Testis (tissue), 3 donors: ENCODE results near the gene AKAP6. TPM values are rescaled to one million over a fixed set of nuclear protein-coding genes. Genes with fewer than 3 reads are reported as not detected.

Source experiments
- DNase-seq: peaks from one replicate; pipeline ENCODE4 v3.0.0-alpha.2; 2019
- H3K27ac ChIP-seq, 2 donors: fragments of 200-600 bp; sonication (generic); one replicate each; pipeline ENCODE4 v1.5.1; 2019
- H3K27me3 ChIP-seq: fragments of 200-600 bp; sonication (generic); one replicate; pipeline ENCODE4 v1.5.1; 2019
- H3K36me3 ChIP-seq: fragments of 200-600 bp; sonication (generic); one replicate; pipeline ENCODE4 v1.5.1; 2017; ENCODE audit warnings: low read depth; ENCODE audit errors: missing control alignments
- H3K4me1 ChIP-seq: fragments of 200-600 bp; sonication (generic); one replicate; pipeline ENCODE4 v1.5.1; 2019
- H3K4me3 ChIP-seq, 2 donors: fragments of 200-600 bp; sonication (generic); one replicate each; pipeline ENCODE4 v1.5.1; 2017 to 2019
- H3K9me3 ChIP-seq: fragments of 200-600 bp; sonication (generic); one replicate; pipeline ENCODE4 v1.5.1; 2017
- CTCF ChIP-seq, 3 experiments: fragments of 450-650 bp in 2 of 3; fragments of 200-600 bp in 1 of 3; sonication (generic) in 1 of 3; IDR thresholded peaks; one replicate each; pipeline ENCODE4 v1.5.1; 2016 to 2019; ENCODE audit warnings: antibody characterized with exemption in 3 of 3, mild to moderate bottlenecking in 2 of 3, moderate library complexity in 1 of 3
- POLR2A ChIP-seq: fragments of 450-650 bp; IDR thresholded peaks from one replicate; pipeline ENCODE4 v1.6.1; 2017; ENCODE audit warnings: antibody characterized with exemption, mild to moderate bottlenecking, moderate library complexity
- whole genome bisulfite sequencing, 2 donors: methylation state at CpG; one replicate each; pipeline ENCODE4 v1.1.5; 2018; 5-methylcytosine and 5-hydroxymethylcytosine counted together
- intact Hi-C: fragments of 100-400 bp; cut with DNase I; formaldehyde crosslinking; loops from one replicate; pipeline ENCODE4 v1.15.1; 2023; ENCODE audit warnings: low total_unique reads
- polyA plus RNA-seq: library from polyadenylated mRNA; stranded (reverse); fragments of 350-450 nt; fragmentation: Illumina TruSeq; extraction: RNeasy Lipid Tissue Mini Kit (QIAGEN cat#74804); gene quantifications from one replicate; pipeline ENCODE4 v1.2.3, GENCODE V29; 2014; ENCODE audit warnings: low read depth, low replicate concordance; ENCODE audit not compliant: insufficient read depth
- total RNA-seq, 2 donors: library from RNA; depleted of rRNA; stranded (reverse); fragments of >200 nt; gene quantifications; one replicate each; pipeline ENCODE4 v1.2.3, GENCODE V29; 2016

AKAP6 gene
- total and polyA plus RNA-seq, 3 donors from 2014 or later: 26.6 to 30.9 (median 30.9) TPM

- H3K36me3 ChIP-seq: no peaks in the 10 kb centered on the region
- no peaks in the 10 kb centered on the region for H3K9me3 ChIP-seq
- no peak for DNase-seq
- no peak for TF ChIP-seq CTCF (IDR thresholded peaks at IDR 0.05)
- no peak for TF ChIP-seq POLR2A
- H3K4me1 ChIP-seq: no peaks in the 10 kb centered on the region
- intact Hi-C loops: no loop called here
- no peak overlapping the region for H3K4me3 ChIP-seq
- no peak overlapping the region for H3K27ac ChIP-seq
- H3K27me3 ChIP-seq: no peaks in the 10 kb centered on the region
- 91 to 100% methylated on average over 1 of the region's 1 CpG for WGBS, 2 donors
Measured at GRCh38 chr14:32763673-32764072, 434.6 kb downstream of the AKAP6 start.

DNA sequence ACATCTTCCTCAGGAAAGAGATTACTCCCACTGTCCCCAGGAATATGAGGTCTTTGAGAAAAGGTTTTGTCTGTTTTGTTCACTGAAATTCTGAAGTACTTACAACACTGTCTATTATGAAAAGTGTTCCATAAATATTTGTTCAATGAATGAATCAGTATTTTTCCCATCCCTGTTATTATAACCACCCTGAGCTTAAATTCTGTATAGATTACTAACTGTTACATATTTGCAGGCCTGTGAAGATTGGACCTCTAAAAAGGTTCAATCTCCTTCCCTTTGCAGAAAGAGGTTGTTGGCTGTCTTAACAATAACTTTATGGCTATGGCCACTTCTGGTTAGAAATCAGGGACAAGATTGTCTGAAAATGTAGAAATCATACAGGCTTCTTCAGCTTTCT lies 435.0 kb downstream of the AKAP6 start:
- Histone ChIP-seq H3K4me3 (no peak overlapping the region), H3K9me3 (no peaks in the 10 kb centered on the region), H3K4me1 (no peaks in the 10 kb centered on the region), H3K36me3 (no peaks in the 10 kb centered on the region), H3K27me3 (no peaks in the 10 kb centered on the region), H3K27ac (no peak overlapping the region)
- intact Hi-C loops: no loop called here
- no peak for DNase-seq
- TF ChIP-seq POLR2A: no peak
- no peak for TF ChIP-seq CTCF (IDR thresholded peaks at IDR 0.05)

GRCh38 chr14:32770422-32770821 lies 441.3 kb downstream of the AKAP6 start:
- no peaks in the 10 kb centered on the region for H3K36me3 ChIP-seq
- H3K9me3 ChIP-seq: no peaks in the 10 kb centered on the region
- TF ChIP-seq CTCF (IDR thresholded peaks at IDR 0.05) (no peak), POLR2A (no peak)
- no peak for DNase-seq
- intact Hi-C loops: no loop called here
- no peak overlapping the region for H3K27ac ChIP-seq
- no peaks in the 10 kb centered on the region for H3K4me1 ChIP-seq
- no peaks in the 10 kb centered on the region for H3K27me3 ChIP-seq
- H3K4me3 ChIP-seq: no peak overlapping the region

GRCh38 chr14:32774214-32774613 lies 445.1 kb downstream of the AKAP6 start:
- 64 to 65% methylated on average over 2 of the region's 2 CpGs for WGBS, 2 donors
- intact Hi-C loops: no loop called here
- no peaks in the 10 kb centered on the region for H3K36me3 ChIP-seq
- no peak overlapping the region for H3K4me3 ChIP-seq
- no peaks in the 10 kb centered on the region for H3K27me3 ChIP-seq
- TF ChIP-seq POLR2A (no peak), CTCF (IDR thresholded peaks at IDR 0.05) (no peak)
- no peaks in the 10 kb centered on the region for H3K4me1 ChIP-seq
- no peaks in the 10 kb centered on the region for H3K9me3 ChIP-seq
- DNase-seq: no peak
- H3K27ac ChIP-seq: no peak overlapping the region

- Histone ChIP-seq H3K27me3 (no peaks in the 10 kb centered on the region), H3K9me3 (no peaks in the 10 kb centered on the region), H3K36me3 (no peaks in the 10 kb centered on the region), H3K4me1 (no peaks in the 10 kb centered on the region), H3K27ac (no peak overlapping the region), H3K4me3 (no peak overlapping the region)
- DNase-seq: no peak
- TF ChIP-seq CTCF (IDR thresholded peaks at IDR 0.05) (no peak), POLR2A (no peak)
- intact Hi-C loops: no loop called here
- WGBS, 2 donors: 88 to 92% methylated on average over 1 of the region's 1 CpG
Measured at GRCh38 chr14:32779840-32780239, 450.7 kb downstream of the AKAP6 start.
